NCI-H1105 (cell line): ENCODE data around the gene AP1S3.
"Not testable (repeated sequence)": the region's sequence is repeated elsewhere in the genome, so short reads cannot be mapped to it uniquely, and the experiment has no call there.

Source experiments
- DNase-seq: peaks from one replicate; lab custom pipeline; 2025; lab: John Stamatoyannopoulos, UW

The AP1S3 gene

DNA sequence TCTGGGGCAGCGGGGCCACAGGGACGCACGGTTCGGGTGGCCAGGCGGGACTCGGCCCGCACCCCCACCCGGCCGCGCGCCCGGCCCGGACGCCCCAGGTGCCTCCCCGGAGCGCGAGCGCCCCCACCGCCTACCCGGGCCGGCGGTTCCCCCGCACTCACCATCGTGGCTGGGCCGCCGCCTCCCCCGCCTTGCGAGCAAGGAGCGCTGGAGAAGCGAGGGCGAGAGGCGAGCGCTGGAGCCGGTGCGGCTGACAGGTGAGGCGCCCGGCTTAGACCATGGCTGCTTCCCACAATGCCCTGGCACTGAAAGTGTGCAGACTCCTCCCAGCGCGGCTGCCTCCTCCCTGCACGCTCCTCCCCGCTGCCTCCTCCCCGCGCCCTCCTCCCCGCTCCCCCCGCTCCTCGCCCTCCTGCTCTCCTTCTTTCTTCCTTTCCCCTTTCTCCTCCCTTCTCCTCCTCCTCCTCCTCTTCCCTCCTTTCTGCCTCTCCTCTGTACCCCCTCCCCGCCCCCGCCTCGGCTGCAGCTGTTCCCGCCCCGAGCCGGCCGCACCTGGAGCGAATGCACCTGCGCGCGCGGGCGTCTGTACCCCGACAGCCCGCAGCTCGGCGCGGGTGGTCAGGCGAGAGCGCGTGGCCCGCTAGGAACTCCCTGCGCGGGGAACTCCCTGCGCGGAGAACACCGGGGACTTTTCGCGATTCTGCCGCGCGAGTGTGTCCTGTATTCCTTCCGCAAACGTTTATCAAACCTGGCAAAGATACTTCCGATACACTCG, at the start of gene AP1S3:
TSS of gene AP1S3 (minus strand) at position 296 of the 775 bp plus-strand sequence. CDS start at position 164, 132 bp downstream.
- peak; percentile 80 for DNase-seq

DNA sequence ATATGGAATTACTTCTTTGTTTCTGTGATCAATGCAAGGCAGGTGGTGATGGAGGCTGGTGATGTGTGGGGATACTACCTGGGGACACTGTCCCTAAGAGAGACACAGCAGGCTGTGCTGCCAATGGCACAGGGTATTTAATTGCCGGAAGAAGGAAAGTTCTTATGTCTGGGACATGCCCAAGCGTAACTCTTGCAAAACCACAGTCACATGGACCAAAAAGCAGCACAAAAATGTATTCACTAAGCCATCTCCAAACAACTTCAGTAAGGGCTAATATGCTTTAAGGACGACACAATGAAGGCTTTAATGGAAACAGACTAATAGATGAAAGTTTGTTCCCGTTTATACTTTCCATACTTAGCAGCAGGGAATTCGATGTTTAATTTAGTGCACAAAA, 49.7 kb upstream of the AP1S3 start:
- no peak for DNase-seq

DNA sequence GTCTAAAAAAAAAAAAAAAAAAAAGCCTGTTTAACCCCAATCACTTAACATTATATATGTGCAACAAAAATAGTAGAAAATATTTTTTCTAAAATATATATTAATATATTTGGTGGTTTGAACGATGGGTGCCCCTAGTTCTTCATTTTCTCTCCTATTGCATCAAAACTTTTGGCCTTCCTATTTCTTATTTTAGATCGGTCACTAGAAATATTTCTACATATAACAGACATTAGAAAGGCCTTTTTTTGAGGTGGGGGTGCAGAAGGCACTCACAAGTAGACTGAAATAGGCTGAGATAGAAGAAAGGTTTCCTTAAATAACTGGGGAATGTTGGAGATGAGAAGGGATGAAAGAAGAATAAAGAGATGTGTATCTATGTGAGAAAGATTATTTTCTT, 49.3 kb upstream of the AP1S3 start:
- DNase-seq = no peak

DNA sequence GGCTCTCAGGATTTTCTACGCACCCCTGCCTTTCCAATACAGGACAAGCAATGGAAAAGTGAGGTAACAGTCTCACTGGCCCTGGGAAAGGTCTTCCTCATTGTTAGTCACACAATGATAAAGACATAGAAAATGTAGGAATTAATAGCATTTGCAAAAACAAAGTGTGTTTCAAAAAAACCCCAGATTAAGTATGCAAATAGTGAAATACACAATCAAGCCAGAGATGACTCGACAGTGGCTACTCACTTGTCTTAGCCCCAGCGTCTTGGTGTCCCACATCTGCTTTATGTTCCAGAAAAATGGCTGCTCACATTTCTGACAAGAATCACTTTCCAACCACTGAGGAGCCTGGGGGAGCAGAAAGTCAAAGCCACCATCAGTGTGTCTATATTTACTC, 47.0 kb upstream of the AP1S3 start:
- no peak for DNase-seq

DNA sequence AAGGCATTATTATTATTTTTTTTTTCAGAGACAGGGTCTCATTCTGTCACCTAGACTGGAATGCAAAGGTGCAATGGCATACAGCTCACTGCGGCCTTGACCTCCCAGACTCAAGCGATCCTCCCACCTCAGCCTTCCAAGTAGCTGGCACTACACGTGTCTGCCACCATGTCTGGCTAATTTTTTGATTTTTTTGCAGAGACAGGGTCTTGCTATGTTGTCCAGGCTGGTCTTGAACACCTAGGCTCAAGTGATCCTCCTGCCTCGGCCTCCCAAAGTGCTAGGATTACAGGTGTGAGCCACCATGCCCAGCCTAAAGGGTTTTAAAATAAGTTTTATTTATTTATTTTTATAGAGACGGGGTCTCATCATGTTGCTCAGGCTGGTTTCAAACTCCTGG, 45.3 kb upstream of the AP1S3 start:
- DNase-seq = no peak

DNA sequence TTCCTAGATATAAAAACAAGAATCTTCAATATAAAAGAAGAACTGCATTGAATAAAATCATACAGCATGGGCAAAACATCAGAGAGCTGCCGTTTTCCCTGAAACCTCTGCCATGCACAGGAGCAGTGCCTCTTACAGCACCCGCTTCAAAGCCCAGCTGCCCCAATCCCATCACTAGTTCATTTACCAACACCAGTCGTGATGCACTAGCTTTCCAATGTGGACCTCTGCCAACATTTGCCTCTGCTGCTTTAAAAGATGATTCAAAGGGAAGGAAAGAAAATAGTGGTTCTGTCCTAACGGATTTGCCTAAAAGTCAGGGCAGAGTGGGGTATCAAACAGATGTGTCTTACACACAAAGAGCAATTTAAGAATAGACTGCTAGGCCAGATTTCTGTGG, 43.4 kb upstream of the AP1S3 start:
- DNase-seq = no peak

DNA sequence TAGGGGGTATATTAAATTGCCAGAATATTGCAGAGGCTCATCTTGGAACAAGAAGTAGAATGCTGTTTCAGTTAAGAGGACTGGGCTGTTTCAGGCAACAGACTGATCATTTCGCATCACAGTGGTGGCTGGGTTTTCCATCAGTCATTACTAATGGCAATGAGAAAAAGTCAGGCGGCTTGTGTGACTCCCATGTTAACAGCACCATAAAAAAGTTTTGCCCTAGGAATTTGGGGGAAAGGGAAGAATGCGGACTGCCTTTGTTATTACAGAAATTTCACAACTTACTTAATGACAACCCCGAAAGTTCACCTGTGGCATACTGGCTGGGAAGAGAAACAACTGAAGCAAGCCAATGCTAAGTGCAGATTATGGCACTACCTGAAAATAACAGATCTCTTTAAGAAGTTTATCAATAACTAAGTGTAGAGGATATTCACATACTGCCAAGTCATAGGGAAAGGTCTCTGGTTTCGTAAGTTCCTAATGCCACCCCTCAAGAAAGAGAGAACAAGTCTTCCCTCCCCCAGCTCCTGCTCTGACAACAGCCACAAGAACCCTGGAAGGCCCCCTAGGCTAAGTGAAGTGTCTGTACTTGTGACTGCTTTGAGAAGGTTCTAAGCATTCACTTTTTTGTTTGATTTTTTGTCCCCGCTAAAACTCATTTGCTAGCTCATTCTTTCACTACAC, 40.5 kb upstream of the AP1S3 start:
- no peak for DNase-seq

DNA sequence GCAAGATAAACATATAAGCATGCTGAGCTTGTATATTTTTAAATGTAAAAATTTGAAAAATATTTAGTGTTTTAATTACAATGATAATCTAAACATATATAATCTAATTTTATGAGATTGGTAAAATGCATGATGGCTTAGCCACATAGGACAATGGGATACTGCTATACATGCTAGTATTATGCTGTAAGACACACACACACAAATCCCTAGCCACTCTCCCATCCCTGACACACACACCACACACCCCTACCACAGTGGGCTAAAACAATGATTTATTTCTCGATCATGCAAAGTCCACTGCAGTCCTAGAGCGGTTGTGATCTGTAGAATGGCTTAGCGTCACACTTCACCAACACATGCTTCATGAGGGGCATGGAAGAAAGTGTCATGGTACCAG, 36.3 kb upstream of the AP1S3 start:
- DNase-seq = no peak

DNA sequence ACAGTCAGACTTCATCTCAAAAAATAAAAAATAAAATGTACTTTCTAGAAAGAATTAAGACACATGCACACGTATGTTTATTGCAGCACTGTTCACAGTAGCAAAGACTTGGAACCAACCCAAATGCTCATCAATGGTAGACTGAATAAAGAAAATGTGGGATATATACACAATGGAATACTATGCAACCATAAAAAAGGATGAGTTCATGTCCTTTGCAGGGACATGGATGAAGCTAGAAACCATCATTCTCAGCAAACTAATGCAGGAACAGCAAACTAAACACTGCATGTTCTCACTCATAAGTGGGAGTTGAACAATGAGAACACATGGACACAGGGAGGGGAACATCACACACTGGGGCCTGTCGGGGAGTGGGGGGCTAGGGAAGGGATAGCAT, 35.4 kb upstream of the AP1S3 start:
- DNase-seq = not testable (repeated sequence)

DNA sequence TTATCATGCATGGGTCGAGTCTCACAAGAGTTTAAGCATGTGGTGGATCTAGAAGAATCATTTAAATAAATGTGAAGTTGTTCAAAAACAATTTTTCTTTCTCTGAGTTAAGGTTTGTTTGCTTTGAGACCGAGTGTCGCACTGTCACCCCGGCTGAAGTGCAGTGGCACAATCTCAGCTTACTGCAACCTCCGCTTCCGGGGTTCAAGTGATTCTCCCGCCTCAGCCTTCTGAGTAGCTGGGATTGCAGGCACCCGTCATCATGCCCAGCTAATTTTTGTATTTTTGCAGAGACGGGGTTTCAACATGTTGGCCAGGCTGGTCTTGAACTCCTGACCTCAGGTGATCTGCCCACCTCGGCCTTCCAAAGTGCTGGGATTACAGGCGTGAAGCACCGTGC, 34.3 kb upstream of the AP1S3 start:
- DNase-seq = not testable (repeated sequence)

DNA sequence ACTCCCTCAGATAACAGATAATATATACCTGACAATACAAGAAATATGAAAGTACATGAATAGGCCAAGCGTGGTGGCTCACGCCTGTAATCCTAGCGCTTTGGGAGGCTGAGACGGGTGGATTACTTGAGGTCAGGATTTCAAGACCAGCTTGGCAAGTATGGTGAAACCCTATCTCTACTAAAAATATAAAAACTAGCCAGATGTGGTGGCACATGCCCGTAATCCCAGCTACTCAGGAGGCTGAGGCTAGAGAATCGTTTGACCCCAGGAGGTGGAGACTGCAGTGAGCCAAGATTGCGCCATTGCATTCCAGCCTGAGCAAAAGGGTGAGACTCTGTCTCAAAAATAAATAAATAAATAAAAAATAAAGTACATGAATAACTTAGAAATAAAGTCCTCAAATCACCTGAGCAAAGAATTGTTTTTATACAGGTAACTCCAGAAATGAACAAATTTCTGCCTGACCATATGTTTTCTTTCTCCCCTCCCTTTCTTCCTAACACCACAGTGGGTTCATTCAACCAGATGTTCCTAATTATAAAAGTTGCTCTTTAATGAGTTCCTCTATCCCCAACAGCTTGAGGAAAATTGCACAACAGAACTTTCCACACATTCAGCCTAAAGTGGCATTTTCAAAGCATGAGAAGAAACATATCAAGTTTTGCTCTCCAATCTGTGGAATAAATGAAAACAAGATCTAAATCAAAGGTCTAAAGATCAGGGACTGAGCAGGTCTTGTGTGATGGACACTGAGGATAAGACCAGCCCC, 33.6 kb upstream of the AP1S3 start:
- DNase-seq = no peak

DNA sequence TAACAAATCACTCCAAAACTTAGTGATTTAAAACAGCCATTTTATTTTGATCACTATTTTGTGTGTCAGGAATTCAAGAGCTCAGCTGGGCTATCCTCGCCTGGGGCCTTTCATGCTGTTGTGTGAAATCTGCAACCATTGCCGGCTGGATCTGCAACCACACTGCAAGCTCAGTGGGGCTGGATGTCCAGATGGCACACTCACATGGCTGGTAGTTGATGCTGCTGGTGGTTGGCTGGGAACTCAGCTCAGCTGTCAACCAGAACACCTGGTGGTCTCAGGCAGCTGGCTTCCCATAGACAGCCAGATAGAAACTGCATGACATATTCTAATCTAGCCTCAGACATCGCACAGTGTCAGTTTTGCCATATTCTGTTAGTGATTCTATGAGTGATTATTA, 30.6 kb upstream of the AP1S3 start:
- no peak for DNase-seq

DNA sequence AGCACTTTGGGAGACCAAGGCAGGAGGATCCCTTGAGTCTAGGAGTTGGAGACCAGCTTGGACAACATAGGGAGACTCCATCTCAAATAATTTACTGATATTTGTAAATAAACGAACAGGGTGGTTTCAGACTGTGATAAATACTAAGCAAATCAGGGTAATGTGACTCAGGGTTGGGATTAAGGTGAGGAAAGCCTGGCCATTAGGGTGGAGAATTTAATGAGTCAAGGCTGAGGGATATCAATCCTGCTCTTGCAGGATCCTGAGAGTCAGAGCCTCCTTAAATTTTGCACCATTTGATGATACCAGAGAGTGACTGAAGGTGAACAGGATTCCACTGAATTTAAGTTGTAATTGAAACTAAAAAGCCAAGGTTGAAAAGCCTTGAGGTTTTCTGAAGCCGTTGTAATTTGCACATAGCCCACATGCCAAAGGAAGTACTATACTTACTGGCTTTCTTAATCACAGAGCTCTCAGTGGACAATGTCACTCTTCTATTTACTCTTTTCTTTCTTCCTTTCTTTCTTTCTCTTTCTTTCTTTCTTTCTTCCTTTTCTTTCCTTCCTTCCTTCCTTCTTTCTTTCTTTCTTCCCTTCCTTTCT, 28.6 kb upstream of the AP1S3 start:
- no peak for DNase-seq

DNA sequence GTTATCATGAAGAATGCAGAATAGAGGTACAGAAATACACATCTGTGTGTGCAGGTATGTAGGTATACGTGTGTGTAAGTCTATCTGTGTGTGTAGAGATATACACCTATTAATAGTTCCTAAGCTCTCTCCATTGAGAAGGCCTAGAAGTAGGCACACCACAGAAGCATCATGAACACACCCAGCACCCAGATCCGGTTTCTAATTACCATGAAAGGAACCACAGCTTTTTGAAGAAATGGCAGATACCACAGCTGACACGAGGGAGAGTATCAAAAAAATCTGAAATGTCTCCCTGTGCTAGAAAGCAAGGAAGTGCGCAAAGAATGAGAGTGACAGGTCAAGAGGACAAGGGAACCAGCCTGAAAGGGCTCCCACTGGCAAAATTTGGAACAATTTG, 27.7 kb upstream of the AP1S3 start:
- DNase-seq = no peak

DNA sequence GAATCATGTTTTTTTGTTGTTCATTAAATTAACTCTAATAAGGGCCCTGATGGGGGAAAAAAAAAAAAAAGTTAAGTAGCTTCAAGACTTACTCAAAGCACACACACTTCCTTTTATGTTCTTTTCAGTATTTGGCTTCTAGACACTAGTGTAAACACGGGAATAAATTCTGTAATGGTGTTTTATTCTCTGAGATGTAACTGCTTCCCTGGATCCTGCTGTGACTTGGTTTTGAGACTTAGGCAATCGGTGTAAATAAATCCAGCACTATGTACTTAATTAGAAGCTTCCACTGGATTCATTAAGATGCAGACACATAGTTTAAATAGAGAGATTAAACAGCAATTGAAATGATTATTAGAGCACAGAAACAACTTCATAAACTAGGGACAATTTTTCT, 26.1 kb upstream of the AP1S3 start:
- no peak for DNase-seq

DNA sequence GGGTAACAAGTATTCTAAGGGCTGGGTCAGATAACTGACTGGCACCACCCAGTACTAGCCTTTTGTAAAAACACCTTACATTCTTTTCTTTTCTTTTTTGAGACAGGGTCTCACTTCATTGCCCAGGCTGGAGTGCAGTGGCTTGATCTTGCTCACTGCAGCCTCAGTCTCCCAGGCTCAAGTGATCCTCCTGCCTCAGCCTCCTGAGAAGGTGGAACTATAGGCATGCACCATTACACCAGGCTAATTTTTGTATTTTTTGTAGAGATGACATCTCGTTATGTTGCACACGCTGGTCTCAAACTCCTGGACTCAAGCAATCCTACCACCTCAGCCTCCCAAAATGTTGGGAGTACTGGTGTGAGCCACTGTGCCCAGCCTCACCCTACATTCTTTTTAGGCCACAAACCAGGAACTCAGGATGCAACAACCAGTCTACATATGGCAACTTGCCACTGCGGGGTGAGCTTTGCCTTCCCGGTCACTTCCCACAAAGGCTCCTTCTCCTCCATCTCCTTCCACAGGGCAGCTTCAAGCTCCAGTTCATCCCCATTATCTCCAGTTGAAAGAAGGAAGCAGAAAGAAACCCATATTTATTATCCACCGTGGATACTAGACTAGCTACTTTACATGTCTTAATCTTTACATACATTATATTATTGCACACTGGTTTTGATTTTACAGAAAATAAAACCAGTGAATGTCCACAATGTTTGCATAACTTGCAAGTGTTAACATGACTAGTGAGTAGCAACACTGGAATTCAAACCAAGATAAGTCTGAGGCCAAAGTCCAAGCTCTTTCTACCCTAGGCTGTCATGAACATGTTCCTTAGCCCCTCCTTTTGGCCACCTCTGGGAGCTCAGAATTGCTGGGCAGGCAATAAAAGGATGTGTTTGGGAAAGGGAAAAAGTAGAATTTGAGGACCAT, 23.7 kb upstream of the AP1S3 start:
- no peak for DNase-seq

DNA sequence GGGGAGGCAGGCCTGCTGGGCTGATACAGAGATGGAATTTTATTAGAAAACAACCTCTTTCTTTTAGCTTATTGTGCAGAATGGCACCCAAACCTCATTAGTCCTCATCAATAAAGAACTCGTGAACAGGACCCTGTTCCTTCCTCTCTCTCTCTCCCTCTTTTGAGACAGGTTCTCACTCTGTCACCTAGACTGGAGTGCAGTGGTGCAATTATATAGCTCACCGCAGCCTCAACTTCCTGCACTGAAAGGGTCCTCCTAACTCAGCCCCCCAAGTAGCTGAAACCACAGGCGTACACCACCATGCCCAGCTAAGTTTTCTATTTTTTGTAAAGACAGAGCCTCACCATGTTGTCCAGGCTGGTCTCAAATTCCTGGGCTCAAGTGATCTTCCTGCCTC, 21.7 kb upstream of the AP1S3 start:
- no peak for DNase-seq

DNA sequence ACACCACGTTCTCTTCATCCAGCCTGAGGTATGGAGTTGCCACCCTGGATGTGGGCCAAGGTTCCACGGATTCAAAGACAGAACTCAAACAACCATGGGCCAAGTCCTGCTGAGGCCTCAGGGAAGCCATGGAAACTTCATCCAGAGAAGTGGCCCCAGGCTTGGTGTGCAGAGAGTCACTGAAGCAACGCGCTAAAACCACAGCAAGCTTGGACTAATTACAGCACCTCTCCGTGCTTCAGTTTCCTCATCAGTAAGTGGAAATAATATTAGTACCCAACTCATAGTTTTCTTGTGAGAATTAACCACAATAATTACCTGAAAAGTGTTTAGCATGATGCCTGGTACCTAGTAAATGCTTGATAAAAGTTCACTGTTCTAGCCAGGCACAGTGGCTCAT, 19.2 kb upstream of the AP1S3 start:
- no peak for DNase-seq

DNA sequence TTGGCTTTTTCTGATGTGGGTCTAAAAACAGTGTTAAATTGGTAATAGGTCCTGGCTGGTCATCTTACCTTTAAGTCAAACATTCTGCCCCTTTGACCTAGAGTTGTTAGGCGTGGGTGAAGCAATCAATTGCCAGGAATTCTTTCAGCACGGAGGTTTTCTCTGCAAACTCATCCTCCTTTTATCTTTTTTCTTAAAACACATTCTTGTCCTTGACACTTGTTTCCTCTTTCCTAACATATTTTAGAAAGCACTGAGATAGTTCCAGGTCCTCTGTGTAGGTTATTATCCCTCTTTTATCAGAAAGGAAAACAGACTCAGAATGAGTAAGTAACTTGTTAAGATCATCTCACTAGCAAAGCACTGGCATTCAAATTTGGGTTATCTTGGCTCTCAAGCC, 18.6 kb upstream of the AP1S3 start:
- DNase-seq = no peak

DNA sequence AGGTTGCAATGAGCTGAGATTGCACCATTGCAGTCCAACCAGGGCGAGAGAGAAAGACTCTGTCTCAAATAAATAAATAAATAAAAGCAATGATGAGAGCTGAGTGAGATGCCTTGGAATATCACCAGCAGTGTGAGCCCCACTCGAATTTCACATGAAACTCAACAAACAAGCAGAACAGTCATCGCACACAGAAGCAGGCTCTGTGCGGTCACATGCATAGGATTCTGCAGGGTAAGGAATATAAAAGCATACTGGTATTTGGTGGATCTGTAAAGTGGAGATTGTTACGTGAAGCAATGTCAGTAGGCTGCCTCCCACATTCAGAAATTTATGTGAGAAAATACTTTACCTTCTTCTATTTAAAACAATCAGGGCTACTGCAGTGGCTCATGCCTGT, 18.0 kb upstream of the AP1S3 start:
- no peak for DNase-seq

DNA sequence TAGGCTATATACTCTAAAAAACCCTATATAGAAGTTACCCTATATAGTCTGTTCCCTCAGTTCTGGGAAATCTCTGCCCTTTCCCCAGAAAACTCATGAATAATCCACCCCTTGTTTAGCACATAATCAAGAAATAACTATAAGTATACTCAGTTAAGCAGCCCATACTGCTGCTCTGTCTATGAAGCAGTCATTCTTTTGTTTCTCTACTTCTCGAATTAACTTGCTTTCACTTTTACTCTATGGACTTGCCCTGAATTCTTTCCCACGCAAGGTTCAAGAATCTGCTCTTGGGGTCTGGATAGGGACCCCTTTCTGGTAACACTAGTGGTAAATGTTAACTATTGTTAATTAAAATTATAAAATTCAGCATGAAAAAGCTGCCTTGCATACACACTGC, 17.4 kb upstream of the AP1S3 start:
- DNase-seq = no peak
